Trophoblast cell (in vitro differentiated cells and primary cell): ENCODE results near the gene VRK3.

Experiments used
- DNase-seq, 2 donors: peaks; one replicate each; pipeline ENCODE4 v3.0.0-alpha.2; 2016
- H2AFZ ChIP-seq: 2 replicates; pipeline ENCODE4 v1.6.1; 2013; ENCODE audit warnings: low read length, moderate library complexity, mild to moderate bottlenecking; ENCODE audit not compliant: insufficient read depth, poor library complexity
- H2AK5ac ChIP-seq: 2 replicates; pipeline ENCODE4 v1.6.1; 2013; ENCODE audit warnings: mild to moderate bottlenecking, low read length
- H2BK120ac ChIP-seq: 2 replicates; pipeline ENCODE4 v1.6.1; 2013; ENCODE audit warnings: low read length, mild to moderate bottlenecking, moderate library complexity; ENCODE audit not compliant: insufficient read depth, poor library complexity
- H2BK12ac ChIP-seq: 2 replicates; pipeline ENCODE4 v1.6.1; 2013; ENCODE audit warnings: mild to moderate bottlenecking, low read length, moderate library complexity
- H2BK5ac ChIP-seq: 2 replicates; pipeline ENCODE4 v1.6.1; 2013; ENCODE audit warnings: low read length, low read depth, moderate library complexity, mild to moderate bottlenecking; ENCODE audit not compliant: poor library complexity
- H3K14ac ChIP-seq: 2 replicates; pipeline ENCODE4 v1.6.1; 2013; ENCODE audit warnings: mild to moderate bottlenecking, low read length
- H3K18ac ChIP-seq: 2 replicates; pipeline ENCODE4 v1.6.1; 2013; ENCODE audit warnings: mild to moderate bottlenecking, low read length
- H3K23ac ChIP-seq: 2 replicates; pipeline ENCODE4 v1.6.1; 2013; ENCODE audit warnings: low read length
- H3K27ac ChIP-seq: 2 replicates; pipeline ENCODE4 v1.5.1; 2013; ENCODE audit warnings: low read depth, mild to moderate bottlenecking, inconsistent platforms, low read length, moderate library complexity
- H3K27me3 ChIP-seq: 2 replicates; pipeline ENCODE4 v1.6.1; 2013; ENCODE audit warnings: inconsistent platforms, mild to moderate bottlenecking, low read length, moderate library complexity; ENCODE audit not compliant: insufficient read depth
- H3K36me3 ChIP-seq, 2 experiments: 1 replicate in 1 of 2; 2 replicates in 1 of 2; pipeline ENCODE4 v1.6.1; 2013; ENCODE audit warnings: low read length in 2 of 2, mild to moderate bottlenecking in 2 of 2, moderate library complexity in 1 of 2; ENCODE audit not compliant: insufficient read depth in 2 of 2, control insufficient read depth in 1 of 2
- H3K4ac ChIP-seq: 2 replicates; pipeline ENCODE4 v1.6.1; 2013; ENCODE audit warnings: low read depth, mild to moderate bottlenecking, low read length, moderate library complexity
- H3K4me1 ChIP-seq, 2 experiments: 1 replicate in 1 of 2; 2 replicates in 1 of 2; pipeline ENCODE4 v1.6.1; 2013; ENCODE audit warnings: low read length in 2 of 2, mild to moderate bottlenecking in 2 of 2, moderate library complexity in 1 of 2; ENCODE audit not compliant: insufficient read depth in 2 of 2, control insufficient read depth in 1 of 2
- H3K4me2 ChIP-seq: 2 replicates; pipeline ENCODE4 v1.6.1; 2013; ENCODE audit warnings: inconsistent platforms, mild to moderate bottlenecking, low read length, moderate library complexity
- H3K4me3 ChIP-seq: 2 replicates; pipeline ENCODE4 v1.5.1; 2013; ENCODE audit warnings: mild to moderate bottlenecking, low read depth, low read length, inconsistent platforms
- H3K79me1 ChIP-seq: one replicate; pipeline ENCODE4 v1.6.1; 2013; ENCODE audit warnings: low read length
- H3K79me2 ChIP-seq: 2 replicates; pipeline ENCODE4 v1.6.1; 2013; ENCODE audit warnings: low read length, mild to moderate bottlenecking; ENCODE audit not compliant: control insufficient read depth, insufficient read depth, poor library complexity
- H3K9ac ChIP-seq: 2 replicates; pipeline ENCODE4 v1.6.1; 2013; ENCODE audit warnings: mild to moderate bottlenecking, low read length
- H3K9me3 ChIP-seq: 2 replicates; pipeline ENCODE4 v1.6.1; 2013; ENCODE audit warnings: low read depth, mild to moderate bottlenecking, control low read depth, inconsistent platforms, low read length; ENCODE audit not compliant: insufficient read depth
- H4K12ac ChIP-seq: 2 replicates; pipeline ENCODE4 v1.6.1; 2013; ENCODE audit warnings: low read depth, mild to moderate bottlenecking, low read length, moderate library complexity
- H4K8ac ChIP-seq: 2 replicates; pipeline ENCODE4 v1.6.1; 2013; ENCODE audit warnings: low read depth, mild to moderate bottlenecking, low read length, moderate library complexity
- H4K91ac ChIP-seq: one replicate; pipeline ENCODE4 v1.6.1; 2013; ENCODE audit warnings: low read depth, mild to moderate bottlenecking, low read length, moderate library complexity
- WGBS: extraction: QIAGEN DNeasy Blood & Tissue Kit; methylation state at CpG from one replicate; pipeline ENCODE4 v1.1.7; 2013; ENCODE audit warnings: missing lambda C conversion rate; ENCODE audit not compliant: insufficient read length, insufficient coverage; ENCODE audit errors: extremely low coverage; 5-methylcytosine and 5-hydroxymethylcytosine counted together

The VRK3 gene

DNA sequence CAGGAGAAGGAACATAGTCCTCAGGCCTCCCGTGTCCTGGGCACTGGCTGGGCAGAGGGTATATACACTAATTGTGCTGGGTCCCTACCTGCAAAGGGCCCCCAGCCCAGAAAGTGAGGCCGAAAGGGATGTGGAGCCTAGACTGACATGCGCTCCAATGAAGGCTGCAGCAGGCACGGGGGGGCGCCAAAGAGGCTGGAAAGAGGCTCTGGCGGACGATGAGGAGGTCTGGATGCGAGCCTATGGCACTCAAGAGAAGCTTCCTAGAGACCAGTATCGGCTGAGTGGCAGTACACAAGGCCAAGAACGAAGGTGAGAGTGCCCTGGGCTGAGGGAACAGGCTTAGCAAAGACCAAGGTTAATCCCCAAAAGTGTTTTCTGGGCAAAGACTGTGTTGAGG is 16.6 kb downstream of the VRK3 start:
- Histone ChIP-seq H3K79me1 (no peaks in the 10 kb centered on the region), H3K9ac (no peak overlapping the region), H3K79me2 (no peaks in the 10 kb centered on the region), H2AK5ac (no peak overlapping the region), H4K91ac (no peak overlapping the region), H4K12ac (no peak overlapping the region), H2BK120ac (no peak overlapping the region), H2AFZ (no peak overlapping the region), H2BK5ac (no peak overlapping the region), H3K27ac (no peak overlapping the region), H3K18ac (no peak overlapping the region), H3K4ac (no peak overlapping the region), H3K4me2 (no peak overlapping the region), H3K4me3 (no peak overlapping the region), H3K4me1 (no peaks in the 10 kb centered on the region), H4K8ac (no peak overlapping the region), H3K27me3 (no peaks in the 10 kb centered on the region), H3K9me3 (no peaks in the 10 kb centered on the region), H3K14ac (no peak overlapping the region), H2BK12ac (no peak overlapping the region), H3K36me3 (peaks cover 35 to 51% of the 10 kb centered on the region in 2 experiments), H3K23ac (no peak overlapping the region)
- no CpG with 5 or more reads among the region's 10 CpGs for WGBS
- peak in 1 of 2 donors; percentile 4 for DNase-seq

DNA sequence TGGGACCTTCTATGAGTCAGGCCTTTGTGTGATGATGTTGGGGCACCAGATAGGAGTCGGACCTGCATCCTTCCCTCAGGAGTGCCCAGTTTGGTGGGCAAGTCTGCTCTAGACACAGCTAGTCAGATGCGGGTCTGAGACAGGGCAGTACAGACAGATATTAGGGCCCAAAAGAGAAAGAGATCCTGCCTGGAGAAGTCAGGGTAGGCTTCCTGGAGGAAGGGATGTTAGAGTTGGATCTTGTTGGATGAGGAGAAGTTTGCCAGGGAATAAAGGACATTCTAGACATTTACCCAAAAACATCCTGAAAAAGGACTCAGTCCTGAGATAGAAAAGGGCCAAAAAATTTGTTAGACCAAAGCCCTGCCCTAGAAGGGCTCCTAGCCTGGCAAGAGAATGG is 17.2 kb downstream of the VRK3 start:
- WGBS = no CpG with 5 or more reads among the region's 2 CpGs
- H3K27me3 ChIP-seq = no peaks in the 10 kb centered on the region
- no peak for DNase-seq

DNA sequence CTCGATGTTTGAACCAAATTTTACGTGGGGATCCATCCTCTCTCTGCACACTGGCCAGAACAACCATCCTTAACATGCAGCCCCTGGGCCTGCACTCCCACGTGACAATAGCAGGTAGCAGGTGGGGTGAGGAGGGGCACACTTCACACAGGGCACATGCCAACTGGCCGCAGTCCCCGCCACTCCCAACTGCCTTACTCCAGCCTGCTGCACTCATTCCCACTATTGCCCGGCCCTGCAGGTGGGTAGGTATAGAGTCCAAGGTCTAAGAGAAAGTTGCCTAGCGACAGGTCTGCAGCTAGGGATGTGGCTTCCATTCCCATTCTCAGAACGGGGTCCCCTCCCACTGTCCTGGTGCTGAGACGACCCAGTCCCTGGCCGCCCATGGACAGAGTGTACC is 18.0 kb downstream of the VRK3 start:
- H4K8ac ChIP-seq = no peak overlapping the region
- H2BK12ac ChIP-seq = no peak overlapping the region
- no peak overlapping the region for H2BK5ac ChIP-seq
- H4K91ac ChIP-seq = no peak overlapping the region
- no peak overlapping the region for H3K4me2 ChIP-seq
- no peaks in the 10 kb centered on the region for H3K4me1 ChIP-seq
- H3K14ac ChIP-seq = no peak overlapping the region
- WGBS = no CpG with 5 or more reads among the region's 10 CpGs
- no peak overlapping the region for H3K23ac ChIP-seq
- no peaks in the 10 kb centered on the region for H3K27me3 ChIP-seq
- no peak for DNase-seq
- no peak overlapping the region for H3K9ac ChIP-seq
- no peak overlapping the region for H3K4me3 ChIP-seq
- no peaks in the 10 kb centered on the region for H3K79me1 ChIP-seq
- H3K9me3 ChIP-seq = no peaks in the 10 kb centered on the region
- no peak overlapping the region for H3K18ac ChIP-seq
- H4K12ac ChIP-seq = no peak overlapping the region
- no peak overlapping the region for H3K4ac ChIP-seq
- H2BK120ac ChIP-seq = no peak overlapping the region
- no peak overlapping the region for H2AFZ ChIP-seq
- H3K36me3 ChIP-seq = peaks cover 47 to 56% of the 10 kb centered on the region in 2 experiments
- no peaks in the 10 kb centered on the region for H3K79me2 ChIP-seq
- H3K27ac ChIP-seq = no peak overlapping the region
- H2AK5ac ChIP-seq = no peak overlapping the region

More for the DNA sequence above, 17.2 kb downstream of the VRK3 start:
- H3K4me1 ChIP-seq = no peaks in the 10 kb centered on the region
- H3K4me2 ChIP-seq = no peak overlapping the region
- no peak overlapping the region for H2AK5ac ChIP-seq
- no peak overlapping the region for H2AFZ ChIP-seq
- H4K91ac ChIP-seq = no peak overlapping the region
- H3K9me3 ChIP-seq = no peaks in the 10 kb centered on the region
- no peak overlapping the region for H3K4ac ChIP-seq
- H3K9ac ChIP-seq = no peak overlapping the region
- no peak overlapping the region for H4K8ac ChIP-seq
- H3K14ac ChIP-seq = no peak overlapping the region
- H3K79me1 ChIP-seq = no peaks in the 10 kb centered on the region
- no peaks in the 10 kb centered on the region for H3K79me2 ChIP-seq
- H4K12ac ChIP-seq = no peak overlapping the region
- H3K23ac ChIP-seq = no peak overlapping the region
- H3K36me3 ChIP-seq = peaks cover 39 to 52% of the 10 kb centered on the region in 2 experiments
- H3K18ac ChIP-seq = no peak overlapping the region
- no peak overlapping the region for H2BK120ac ChIP-seq
- no peak overlapping the region for H2BK12ac ChIP-seq
- H3K4me3 ChIP-seq = no peak overlapping the region
- no peak overlapping the region for H2BK5ac ChIP-seq
- H3K27ac ChIP-seq = no peak overlapping the region

DNA sequence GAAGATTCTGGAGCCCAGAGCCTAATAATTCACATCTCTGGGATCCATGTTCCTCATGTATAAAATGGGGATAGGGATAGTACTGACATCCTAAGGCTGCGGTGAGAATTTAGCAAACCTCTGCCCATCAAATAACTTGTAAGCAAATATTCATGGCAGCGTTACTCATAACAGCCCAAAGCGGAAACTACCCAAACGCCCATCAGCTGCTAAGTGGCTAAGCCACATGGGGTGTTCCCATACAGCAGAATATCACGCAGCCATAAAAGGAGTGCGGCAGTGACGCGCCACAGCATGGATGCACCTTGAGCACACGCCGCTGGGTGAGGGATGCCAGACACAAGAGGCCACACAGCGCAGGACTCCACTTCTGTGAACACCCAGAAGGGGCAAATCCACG is 19.7 kb downstream of the VRK3 start:
- H2AK5ac ChIP-seq = no peak overlapping the region
- no peaks in the 10 kb centered on the region for H3K27me3 ChIP-seq
- no peak overlapping the region for H3K23ac ChIP-seq
- H4K91ac ChIP-seq = no peak overlapping the region
- H3K79me2 ChIP-seq = no peaks in the 10 kb centered on the region
- H3K36me3 ChIP-seq = peaks cover 63 to 74% of the 10 kb centered on the region in 2 experiments
- no peak overlapping the region for H3K18ac ChIP-seq
- H3K79me1 ChIP-seq = no peaks in the 10 kb centered on the region
- H2BK12ac ChIP-seq = no peak overlapping the region
- no peak overlapping the region for H4K8ac ChIP-seq
- no peaks in the 10 kb centered on the region for H3K9me3 ChIP-seq
- H2BK5ac ChIP-seq = no peak overlapping the region
- H3K4me1 ChIP-seq = no peaks in the 10 kb centered on the region
- H3K14ac ChIP-seq = no peak overlapping the region
- no peak overlapping the region for H3K4me3 ChIP-seq
- no peak overlapping the region for H3K4me2 ChIP-seq
- H2AFZ ChIP-seq = no peak overlapping the region
- H3K9ac ChIP-seq = no peak overlapping the region
- no peak overlapping the region for H3K27ac ChIP-seq
- H2BK120ac ChIP-seq = no peak overlapping the region
- no peak for DNase-seq
- no peak overlapping the region for H4K12ac ChIP-seq
- no peak overlapping the region for H3K4ac ChIP-seq
- WGBS = no CpG with 5 or more reads among the region's 12 CpGs
